ENCODE results near the gene INTS11. TPM values are rescaled to one million over a fixed set of nuclear protein-coding genes. Genes with fewer than 3 reads are reported as not detected.

Gene INTS11
- total and polyA plus RNA-seq, 9 of the 15 experiments (the other 6 are each of a cell fraction or from before 2014, with no cell fraction given) = 3.6 to 183 (median 110) TPM

DNA sequence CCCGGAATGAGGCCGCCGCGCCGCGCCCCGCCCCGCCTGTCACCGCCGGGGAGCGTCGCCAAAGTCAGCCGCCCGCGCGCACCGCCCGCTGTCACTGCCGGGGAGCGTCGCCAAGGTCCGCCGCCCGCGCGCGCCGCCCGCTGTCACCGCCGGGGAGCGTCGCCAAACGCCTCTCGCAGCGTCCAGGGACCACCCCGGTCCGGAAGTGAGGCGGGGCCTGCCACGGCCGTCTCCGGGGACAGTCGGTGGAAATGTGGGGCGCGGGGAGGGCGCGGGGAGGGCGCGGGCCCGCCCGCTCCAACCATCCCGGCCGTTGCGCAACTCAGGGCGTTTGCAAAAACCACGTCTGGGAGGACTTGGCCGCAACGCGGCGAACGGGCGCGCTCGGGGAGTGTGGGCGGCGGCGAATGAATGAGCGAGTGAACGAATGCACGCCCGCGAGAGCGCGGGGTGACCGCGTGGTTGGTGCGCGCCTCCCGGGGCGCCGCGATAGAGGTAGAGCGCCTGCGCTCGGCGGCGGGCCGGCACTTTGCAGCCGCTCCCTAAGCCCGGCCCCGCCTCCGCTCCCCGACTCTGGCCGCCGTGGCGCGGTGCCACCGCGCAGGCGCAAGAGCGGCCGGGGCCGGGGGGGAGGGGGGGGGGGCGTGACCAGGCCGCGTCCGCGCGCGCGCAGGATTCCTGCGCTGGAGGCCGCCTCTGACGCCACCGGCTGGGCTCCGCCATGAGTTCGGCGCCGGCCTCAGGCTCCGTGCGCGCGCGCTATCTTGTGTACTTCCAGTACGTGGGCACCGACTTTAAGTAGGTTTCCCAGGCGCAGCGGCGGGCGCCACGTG, 16.3 kb downstream of the INTS11 start, which contains the start of the genes ACAP3 and PUSL1 (continued):
- TF ChIP-seq RBM22 (IDR thresholded peaks at IDR 0.05; ENCODE audit: low read depth, low read length, poor library complexity, severe bottlenecking) (peak; percentile 30), LEF1 (IDR thresholded peaks at IDR 0.05) (no peak), CEBPG (CRISPR knock-in tag; IDR thresholded peaks at IDR 0.05) (peak; percentile 97), CEBPG (tag; conservative IDR thresholded peaks at IDR 0.05 in 1 of 2, IDR thresholded peaks at IDR 0.05 in 1 of 2) (peak; percentile 97 to 100), PHB2 (IDR thresholded peaks at IDR 0.05; ENCODE audit: low read depth) (no peak), MLX (CRISPR knock-in tag; conservative IDR thresholded peaks at IDR 0.05) (0 out of 4 replicates have a peak, but pooled peaks of 1 of the 2 experiments have one; percentile 28), STAT5B (CRISPR knock-in tag; IDR thresholded peaks at IDR 0.05) (no peak), CREB3L1 (IDR thresholded peaks at IDR 0.05; ENCODE audit: borderline replicate concordance, low read depth) (peak; percentile 76; the same call in 1 of the 2 replicates), WHSC1 (IDR thresholded peaks at IDR 0.05; ENCODE audit: low read length) (no peak), ZNF707 (CRISPR knock-in tag; conservative IDR thresholded peaks at IDR 0.05) (no peak), FOXA1 (IDR thresholded peaks at IDR 0.05; ENCODE audit: borderline replicate concordance) (no peak), ATF1 (CRISPR knock-in tag; IDR thresholded peaks at IDR 0.05) (peak; percentile 53), ATF1 (tag; IDR thresholded peaks at IDR 0.05) (peak; percentile 91), NFIC (IDR thresholded peaks at IDR 0.05) (peak; percentile 39; the same call in 1 of the 2 replicates), MEF2A (IDR thresholded peaks at IDR 0.05; ENCODE audit: control insufficient read depth, low read depth, low read length) (no peak)
- TF ChIP-seq, protein P1, sequence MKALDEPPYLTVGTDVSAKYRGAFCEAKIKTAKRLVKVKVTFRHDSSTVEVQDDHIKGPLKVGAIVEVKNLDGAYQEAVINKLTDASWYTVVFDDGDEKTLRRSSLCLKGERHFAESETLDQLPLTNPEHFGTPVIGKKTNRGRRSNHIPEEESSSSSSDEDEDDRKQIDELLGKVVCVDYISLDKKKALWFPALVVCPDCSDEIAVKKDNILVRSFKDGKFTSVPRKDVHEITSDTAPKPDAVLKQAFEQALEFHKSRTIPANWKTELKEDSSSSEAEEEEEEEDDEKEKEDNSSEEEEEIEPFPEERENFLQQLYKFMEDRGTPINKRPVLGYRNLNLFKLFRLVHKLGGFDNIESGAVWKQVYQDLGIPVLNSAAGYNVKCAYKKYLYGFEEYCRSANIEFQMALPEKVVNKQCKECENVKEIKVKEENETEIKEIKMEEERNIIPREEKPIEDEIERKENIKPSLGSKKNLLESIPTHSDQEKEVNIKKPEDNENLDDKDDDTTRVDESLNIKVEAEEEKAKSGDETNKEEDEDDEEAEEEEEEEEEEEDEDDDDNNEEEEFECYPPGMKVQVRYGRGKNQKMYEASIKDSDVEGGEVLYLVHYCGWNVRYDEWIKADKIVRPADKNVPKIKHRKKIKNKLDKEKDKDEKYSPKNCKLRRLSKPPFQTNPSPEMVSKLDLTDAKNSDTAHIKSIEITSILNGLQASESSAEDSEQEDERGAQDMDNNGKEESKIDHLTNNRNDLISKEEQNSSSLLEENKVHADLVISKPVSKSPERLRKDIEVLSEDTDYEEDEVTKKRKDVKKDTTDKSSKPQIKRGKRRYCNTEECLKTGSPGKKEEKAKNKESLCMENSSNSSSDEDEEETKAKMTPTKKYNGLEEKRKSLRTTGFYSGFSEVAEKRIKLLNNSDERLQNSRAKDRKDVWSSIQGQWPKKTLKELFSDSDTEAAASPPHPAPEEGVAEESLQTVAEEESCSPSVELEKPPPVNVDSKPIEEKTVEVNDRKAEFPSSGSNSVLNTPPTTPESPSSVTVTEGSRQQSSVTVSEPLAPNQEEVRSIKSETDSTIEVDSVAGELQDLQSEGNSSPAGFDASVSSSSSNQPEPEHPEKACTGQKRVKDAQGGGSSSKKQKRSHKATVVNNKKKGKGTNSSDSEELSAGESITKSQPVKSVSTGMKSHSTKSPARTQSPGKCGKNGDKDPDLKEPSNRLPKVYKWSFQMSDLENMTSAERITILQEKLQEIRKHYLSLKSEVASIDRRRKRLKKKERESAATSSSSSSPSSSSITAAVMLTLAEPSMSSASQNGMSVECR (CRISPR knock-in tag; IDR thresholded peaks at IDR 0.05) = peak; percentile 93
- TF ChIP-seq, protein P2, sequence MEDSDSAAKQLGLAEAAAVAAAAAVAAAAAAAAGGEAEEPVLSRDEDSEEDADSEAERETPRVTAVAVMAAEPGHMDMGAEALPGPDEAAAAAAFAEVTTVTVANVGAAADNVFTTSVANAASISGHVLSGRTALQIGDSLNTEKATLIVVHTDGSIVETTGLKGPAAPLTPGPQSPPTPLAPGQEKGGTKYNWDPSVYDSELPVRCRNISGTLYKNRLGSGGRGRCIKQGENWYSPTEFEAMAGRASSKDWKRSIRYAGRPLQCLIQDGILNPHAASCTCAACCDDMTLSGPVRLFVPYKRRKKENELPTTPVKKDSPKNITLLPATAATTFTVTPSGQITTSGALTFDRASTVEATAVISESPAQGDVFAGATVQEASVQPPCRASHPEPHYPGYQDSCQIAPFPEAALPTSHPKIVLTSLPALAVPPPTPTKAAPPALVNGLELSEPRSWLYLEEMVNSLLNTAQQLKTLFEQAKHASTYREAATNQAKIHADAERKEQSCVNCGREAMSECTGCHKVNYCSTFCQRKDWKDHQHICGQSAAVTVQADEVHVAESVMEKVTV (CRISPR knock-in tag; IDR thresholded peaks at IDR 0.05) = no peak
- TF ChIP-seq, protein P3, sequence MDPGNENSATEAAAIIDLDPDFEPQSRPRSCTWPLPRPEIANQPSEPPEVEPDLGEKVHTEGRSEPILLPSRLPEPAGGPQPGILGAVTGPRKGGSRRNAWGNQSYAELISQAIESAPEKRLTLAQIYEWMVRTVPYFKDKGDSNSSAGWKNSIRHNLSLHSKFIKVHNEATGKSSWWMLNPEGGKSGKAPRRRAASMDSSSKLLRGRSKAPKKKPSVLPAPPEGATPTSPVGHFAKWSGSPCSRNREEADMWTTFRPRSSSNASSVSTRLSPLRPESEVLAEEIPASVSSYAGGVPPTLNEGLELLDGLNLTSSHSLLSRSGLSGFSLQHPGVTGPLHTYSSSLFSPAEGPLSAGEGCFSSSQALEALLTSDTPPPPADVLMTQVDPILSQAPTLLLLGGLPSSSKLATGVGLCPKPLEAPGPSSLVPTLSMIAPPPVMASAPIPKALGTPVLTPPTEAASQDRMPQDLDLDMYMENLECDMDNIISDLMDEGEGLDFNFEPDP (CRISPR knock-in tag; IDR thresholded peaks at IDR 0.05) = no peak

All from K562 (cell line).